ENCODE data around the gene CNBD2.

DNA sequence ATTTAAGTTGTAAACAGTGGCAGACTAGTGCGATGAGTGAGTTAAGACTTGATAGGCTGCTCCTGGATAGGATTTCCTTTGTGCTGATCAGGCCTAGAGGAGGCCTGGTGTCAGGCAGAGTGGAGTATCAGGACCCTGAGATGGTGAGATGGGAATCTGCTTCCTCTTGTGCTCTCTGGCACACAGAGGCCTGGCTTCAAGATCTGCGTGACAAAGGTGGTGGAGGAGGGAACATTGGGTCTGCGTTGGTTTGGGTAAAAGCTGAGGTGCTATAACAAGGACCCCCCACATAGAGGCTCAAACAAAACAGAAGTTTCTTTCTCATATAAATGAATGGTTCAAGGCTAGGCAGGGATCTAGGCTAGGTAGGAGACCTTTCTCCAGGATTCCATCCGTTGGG is 34.3 kb upstream of the CNBD2 start:
- TF ChIP-seq, protein P1, sequence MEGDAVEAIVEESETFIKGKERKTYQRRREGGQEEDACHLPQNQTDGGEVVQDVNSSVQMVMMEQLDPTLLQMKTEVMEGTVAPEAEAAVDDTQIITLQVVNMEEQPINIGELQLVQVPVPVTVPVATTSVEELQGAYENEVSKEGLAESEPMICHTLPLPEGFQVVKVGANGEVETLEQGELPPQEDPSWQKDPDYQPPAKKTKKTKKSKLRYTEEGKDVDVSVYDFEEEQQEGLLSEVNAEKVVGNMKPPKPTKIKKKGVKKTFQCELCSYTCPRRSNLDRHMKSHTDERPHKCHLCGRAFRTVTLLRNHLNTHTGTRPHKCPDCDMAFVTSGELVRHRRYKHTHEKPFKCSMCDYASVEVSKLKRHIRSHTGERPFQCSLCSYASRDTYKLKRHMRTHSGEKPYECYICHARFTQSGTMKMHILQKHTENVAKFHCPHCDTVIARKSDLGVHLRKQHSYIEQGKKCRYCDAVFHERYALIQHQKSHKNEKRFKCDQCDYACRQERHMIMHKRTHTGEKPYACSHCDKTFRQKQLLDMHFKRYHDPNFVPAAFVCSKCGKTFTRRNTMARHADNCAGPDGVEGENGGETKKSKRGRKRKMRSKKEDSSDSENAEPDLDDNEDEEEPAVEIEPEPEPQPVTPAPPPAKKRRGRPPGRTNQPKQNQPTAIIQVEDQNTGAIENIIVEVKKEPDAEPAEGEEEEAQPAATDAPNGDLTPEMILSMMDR (IDR thresholded peaks at IDR 0.05) = no peak
- no peak for TF ChIP-seq EZH2 (IDR thresholded peaks at IDR 0.05; ENCODE audit: borderline replicate concordance, insufficient read depth, low read depth, low read length, poor library complexity, severe bottlenecking)

Data from B cell (primary cell).